ENCODE data around the gene ERC2.
"Not testable (repeated sequence)": the region's sequence is repeated elsewhere in the genome, so short reads cannot be mapped to it uniquely, and the experiment has no call there.

The ERC2 gene

DNA sequence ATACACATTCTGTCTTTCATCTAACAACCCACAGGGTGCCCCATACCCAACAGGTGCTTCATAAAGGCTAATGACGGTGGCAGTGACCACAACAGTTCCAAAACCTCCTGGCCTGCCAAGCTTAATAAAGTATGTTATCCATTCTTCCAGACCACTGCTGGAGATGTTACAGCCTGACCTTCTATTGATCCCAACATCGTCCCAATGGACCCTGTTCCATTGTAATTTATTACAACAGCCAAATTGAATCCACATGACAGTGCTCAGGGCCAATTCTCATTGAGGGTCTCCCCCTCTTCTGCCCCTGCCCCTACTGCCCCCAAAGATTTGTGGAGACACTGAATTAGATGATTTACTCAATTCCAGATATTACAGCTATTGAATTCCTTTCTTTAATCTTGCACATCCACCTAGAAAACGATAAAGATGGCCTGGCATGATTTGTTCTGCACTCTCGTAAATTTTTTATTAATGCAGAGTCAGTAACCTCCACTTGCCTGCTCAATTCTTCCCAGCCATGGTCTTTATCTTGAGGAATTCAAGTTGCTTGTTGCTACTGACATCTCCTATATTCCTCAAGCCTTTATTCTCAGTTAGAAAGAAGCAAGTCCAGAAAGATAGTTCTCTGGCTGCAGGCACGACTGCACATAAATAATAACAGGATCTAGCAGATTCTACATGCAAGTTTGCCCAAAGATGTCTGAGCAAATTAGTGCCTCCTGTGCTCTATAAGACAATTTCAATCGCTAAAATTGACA, 407.6 kb downstream of the ERC2 start:
- DNase-seq (ENCODE audit: low read depth) = no peak

DNA sequence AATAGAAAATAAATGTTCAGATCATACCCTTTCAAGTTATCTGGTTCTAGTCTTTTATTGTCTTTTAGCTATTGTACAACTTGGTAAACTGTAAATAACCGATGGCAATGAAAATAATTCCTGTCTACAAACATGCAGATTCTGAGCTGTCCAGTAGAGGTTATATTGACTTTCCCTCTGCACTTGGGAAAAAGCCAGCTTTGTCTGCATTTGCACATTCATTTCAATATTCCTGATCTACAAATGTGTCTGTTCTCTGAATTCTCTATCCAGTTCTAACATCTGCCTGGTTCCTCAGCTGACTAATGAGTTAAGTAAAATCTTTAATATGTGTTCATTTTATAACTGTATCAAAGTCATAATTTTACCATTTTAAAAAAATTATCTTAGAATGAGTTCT, 408.5 kb downstream of the ERC2 start:
- DNase-seq (ENCODE audit: low read depth) = no peak

DNA sequence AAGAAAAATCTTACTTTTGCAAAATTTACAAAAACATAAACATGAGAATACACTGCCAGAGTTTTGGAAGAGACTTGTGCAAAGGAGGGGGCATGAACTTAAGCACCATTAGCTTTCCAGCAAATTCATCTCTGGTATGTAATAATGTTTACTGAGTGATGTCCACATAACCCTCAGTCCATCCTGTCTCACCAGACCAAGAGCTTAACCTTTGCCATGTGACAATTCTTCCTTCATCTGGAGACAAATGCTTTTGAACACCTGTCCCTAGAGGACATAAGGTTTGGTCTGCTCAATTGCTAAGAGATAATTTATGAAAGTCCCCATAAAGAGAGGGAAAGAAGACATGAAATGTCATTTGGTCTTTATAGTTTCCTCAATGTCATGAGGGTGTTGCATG, 412.3 kb downstream of the ERC2 start:
- no peak for DNase-seq (ENCODE audit: low read depth)

DNA sequence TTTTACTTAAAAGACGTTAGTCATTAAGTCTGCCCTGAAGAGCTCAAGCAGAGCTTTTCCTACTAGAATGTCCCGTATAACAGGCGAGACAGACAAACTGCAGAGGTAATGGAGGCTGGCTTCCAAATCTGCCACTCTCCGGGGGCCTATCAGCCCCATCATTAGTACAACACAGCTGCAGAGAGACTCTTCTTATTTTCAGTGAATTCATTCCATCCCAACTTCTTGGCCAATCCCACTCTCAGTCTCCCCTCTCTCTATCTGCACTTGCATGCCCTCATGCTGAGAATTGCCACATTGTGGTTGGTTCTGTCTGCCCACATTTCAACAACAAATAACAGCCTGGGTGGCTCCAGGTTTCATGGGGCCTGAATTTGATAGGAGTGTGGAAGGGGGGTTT, 412.7 kb downstream of the ERC2 start:
- no peak for DNase-seq (ENCODE audit: low read depth)

DNA sequence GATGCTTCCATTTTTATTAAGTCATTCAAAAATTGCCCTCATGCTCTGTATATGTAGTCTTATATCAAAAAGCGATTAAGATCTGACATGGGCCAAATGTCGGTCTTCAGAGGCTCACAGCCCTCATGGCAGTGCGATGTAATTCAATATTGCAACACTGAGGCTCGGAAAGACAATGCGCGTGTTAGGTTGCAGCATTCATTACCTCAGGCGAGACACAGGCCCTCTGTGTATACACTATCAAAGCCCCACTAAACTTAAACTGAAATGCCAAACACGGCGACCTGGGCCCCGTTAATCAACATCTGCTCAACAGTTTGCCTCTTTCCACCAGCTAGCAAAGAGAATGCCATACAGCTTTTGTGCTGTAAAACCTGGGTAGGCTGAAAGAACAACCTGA, 413.4 kb downstream of the ERC2 start:
- no peak for DNase-seq (ENCODE audit: low read depth)

DNA sequence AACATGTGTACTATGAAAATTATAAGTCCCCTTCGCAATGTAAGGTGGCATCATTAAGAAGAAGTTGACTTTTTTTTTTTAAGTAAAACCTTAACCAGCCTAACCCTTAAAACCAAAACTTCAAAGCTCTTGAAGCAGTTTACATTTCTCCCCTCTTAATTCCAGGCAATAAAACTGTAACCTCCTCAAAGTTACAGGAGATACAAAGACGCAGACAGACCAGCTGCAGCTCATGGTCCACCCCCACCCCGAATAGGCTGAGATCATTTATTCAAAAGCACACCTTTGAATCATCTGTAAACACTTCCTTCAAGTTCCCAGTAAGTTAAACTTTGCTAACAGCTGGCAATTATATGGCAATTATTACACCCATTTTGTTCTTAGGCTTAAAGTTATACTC, 414.5 kb downstream of the ERC2 start:
- DNase-seq (ENCODE audit: low read depth) = no peak

DNA sequence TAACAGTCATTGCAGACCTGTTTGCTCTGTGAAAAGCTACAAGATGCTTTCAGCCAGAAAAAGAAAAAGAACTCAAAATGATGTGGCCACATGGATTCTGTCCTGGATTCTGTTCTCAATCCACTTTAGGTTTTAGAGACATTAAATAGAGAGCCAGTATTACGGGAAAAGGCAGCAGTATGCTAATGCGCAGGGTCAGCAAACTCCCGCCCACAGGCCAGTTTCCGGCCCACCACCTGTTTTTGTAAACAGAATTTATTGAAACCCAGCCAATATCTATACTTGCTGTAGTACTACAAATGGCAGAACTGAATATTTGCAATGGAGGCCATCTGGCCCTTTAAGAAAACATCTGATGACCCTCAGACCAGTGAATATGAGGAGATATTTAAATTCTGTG, 416.1 kb downstream of the ERC2 start:
- no peak for DNase-seq (ENCODE audit: low read depth)

DNA sequence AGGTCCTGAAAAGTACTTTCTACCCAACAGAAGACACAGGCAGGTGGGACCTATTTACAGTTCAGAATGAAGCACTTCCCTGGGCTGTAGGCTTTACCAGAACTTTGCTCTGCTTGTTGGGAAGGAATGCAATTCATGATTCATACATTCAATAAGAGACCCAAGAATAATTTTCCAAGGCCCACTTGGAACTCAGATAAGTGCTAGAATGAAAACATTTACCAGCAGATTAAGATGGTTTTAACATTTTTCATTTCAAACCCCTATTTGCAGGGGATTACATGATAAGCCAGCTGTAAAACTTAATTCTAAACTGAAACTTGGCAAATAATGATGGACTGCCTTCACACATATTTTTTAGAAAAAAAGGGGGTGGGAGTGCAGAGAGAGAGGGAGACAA, 417.2 kb downstream of the ERC2 start:
- no peak for DNase-seq (ENCODE audit: low read depth)

DNA sequence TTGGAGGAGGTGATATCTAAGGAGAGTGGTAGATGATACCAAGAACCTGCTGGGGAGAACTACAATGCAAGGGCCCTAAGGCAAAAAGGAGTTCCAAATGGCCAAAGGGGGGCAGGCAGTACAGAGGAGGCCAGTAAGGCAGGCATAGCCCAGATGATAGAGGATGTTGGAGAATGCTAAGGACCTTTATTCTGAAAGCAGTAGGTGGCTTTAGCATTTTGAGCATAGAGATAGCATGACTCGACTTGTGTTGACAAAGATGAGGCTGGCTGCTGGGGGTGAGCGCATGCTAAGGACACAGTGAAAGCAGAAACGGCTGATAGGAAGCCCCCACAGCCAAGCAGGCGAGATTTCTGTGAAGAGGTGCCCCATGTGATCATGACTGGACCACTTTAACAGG, 419.3 kb downstream of the ERC2 start:
- DNase-seq (ENCODE audit: low read depth) = no peak

DNA sequence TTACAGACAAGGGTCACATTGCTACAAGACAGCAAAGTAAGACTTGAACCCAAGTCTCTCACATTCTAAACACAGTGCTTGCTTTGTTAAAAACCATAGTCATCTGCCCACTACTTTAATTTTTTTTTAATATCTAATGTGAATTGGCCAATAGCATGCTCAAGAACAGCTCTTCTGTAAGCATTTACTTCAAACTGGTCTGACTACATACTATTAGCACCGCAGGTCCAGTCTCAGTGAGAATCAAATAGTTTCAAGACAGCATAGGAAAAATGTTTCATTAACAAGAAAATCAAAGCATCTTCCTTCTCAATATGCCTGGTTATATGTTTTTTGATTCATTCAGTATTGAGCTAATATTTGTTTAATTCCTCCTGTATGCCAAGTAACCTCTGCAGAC, 419.9 kb downstream of the ERC2 start:
- DNase-seq (ENCODE audit: low read depth) = no peak

DNA sequence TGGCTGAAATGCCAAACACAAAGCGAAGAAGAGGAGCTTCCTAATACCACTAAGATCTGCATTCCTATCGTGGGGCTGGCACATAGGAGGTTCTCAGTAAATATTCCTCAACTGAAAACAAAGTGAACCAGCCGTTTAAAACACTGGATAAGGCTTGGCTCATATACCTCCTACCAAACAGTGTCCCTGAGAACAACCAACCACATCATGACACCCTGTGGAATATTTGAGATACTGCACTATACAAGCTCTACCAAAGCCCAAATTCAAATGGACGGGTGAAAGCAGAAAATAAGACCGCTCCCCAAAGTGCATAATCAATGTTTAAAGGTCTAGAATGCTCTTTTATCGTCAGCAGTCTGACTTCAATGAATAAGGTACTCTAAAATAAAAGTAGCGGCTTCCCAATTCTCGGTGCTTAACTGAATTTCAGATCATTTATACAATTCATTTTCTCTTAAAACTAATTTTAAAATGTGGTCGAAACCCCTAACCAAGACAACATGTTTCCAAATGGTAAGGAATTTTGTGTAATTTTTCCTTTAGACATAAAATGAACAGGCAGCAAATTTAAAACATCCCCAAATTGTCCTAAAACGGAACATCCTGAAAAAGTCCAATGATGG, 425.8 kb downstream of the ERC2 start:
- DNase-seq (ENCODE audit: low read depth) = no peak

DNA sequence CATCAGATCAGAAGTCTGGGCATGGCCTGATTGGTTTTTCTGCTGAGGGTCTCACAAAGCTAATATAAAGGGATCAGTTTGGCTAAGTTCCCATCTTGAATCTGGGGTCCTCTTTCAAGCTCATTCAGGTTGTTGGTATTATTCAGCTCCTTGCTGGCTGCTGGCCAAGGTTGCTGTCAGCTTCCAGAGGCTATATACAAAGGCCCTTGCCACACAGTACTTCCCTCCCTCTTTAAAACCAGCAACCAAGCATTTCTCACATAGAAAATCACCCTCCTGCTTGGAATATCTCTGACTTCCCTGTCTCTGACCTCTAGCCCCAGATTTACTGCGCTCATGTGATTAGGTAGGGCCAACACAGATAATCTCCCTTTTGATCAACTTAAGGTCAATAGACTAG, 442.9 kb downstream of the ERC2 start:
- DNase-seq (ENCODE audit: low read depth) = no peak

DNA sequence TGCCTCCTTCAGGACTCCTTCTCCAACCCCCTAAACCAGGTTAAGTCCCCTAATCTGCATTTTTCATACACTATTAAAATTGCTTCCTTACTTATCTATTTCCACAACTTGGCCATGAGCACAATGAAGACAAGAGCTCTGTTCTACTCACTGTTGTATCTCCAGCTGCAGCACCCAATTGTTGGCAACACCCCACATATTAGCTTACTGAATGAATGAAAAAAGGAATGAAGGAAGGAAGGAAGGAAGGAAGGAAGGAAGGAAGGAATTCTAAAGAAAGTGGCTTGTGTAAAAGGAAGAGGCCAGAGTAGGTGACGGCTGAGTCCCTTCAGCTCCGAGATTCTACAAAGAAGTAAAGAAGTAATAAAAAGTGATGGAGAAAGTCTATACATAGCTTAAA, 444.7 kb downstream of the ERC2 start:
- DNase-seq (ENCODE audit: low read depth) = no peak

DNA sequence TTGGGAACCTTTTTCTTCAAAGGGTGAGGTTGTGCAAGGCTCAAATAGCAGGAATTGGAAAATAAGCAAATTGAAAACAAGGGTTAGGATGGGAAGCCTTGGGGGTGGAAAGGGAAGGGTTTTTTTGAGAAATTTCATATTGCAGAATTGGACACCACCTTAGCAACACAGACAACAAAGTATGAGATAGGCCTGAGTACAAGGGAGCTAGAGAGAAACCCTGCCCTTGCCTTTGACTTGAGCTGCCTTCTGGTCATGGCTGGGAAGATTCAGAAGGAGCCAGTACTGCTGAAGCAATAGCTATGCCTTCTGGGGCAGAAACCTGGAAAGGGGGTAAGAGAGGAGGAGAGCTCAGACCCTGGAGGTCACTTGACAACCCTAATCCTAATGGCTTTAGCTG, 445.6 kb downstream of the ERC2 start:
- DNase-seq (ENCODE audit: low read depth) = no peak

DNA sequence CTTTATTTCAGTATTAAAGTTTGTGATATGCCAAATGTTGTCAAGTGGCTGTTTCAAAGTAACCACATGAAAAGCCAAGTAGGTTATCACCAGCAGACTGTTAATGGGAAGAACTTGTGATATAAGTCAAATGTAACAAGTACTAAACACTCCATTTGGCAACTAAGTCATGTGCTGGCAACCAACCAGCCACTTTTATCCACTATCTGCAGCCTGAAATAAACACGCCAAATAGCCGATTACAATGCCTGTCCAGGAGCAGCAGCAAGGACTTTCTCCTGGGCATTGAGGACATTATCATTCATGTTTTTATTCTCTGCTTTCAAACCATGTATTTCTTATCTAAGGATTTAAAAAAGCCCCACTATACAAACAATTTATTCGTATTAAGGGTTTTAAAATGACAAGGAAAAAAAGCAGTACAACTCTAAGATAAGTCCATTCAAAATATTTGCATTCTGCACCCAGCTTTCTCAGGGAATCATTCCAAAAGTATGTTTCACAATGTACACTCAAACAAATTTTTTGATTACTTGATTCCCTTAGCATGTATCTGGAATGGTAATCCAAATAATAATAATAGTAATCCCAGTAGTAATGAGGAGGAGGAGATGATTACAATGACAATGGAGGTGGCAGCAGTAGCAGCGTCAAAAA, 448.6 kb downstream of the ERC2 start:
- DNase-seq (ENCODE audit: low read depth) = no peak

DNA sequence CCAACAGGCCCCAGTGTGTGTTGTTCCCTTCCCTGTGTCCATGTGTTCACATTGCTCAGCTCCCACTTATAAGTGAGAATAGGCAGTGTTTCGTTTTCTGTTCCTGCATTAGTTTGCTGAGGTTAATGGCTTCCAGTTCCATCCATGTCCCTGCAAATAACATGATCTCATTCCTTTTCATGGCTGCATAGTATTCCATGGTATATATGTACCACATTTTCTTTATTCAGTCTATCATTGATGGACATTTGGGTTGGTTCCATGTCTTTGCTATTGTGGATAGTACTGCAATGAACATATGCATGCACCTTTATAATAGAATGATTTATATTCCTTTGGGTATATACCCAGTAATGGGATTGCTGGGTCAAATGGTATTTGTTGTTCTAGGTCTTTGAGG, 452.9 kb downstream of the ERC2 start:
- DNase-seq (ENCODE audit: low read depth) = not testable (repeated sequence)

DNA sequence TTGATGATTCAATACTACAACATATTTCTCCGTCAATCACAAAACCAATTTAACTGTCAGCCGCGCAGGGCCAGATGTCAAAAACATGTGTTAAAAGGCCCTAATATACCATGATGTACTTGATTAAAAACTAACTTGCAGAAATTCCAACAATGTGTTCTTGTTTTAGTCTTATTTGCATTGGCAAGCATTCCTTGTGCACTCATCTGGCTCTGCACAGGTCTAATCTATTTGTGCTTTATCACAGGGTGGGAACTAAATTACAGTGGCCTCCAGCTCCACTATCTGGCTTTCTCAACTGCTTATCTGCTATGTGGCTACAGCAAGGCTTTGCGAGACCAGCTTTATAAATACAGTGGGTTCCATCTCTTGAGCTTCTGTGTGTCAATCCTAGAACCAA, 455.5 kb downstream of the ERC2 start:
- DNase-seq (ENCODE audit: low read depth) = no peak

DNA sequence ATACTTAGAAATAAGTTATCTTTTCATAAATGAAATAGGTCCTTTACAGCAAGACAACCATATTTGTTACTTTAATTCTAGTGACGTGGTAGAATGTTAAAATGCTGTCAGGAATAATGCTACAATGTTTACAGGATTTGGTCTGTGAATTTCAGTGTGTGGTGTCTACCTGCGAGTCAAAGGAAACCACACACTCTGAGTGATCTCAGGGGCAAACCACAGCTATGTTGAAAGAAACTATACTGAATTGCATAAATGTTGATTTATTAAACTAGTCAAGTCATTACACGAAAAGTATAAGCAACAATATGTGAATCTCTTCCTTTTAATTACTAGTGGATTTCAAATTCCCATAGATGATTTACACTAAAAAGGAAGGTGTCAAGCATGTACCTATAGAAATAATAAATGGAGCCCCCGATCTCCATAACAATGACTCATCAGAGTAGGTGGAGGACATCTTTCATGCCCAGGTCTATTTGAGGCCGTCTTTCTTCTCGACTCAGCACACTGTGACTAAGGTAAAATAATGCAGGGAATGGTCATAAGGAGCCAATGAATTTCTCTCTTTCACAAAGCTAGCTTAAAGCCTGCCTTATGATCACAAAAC, 463.0 kb downstream of the ERC2 start:
- no peak for DNase-seq (ENCODE audit: low read depth)

DNA sequence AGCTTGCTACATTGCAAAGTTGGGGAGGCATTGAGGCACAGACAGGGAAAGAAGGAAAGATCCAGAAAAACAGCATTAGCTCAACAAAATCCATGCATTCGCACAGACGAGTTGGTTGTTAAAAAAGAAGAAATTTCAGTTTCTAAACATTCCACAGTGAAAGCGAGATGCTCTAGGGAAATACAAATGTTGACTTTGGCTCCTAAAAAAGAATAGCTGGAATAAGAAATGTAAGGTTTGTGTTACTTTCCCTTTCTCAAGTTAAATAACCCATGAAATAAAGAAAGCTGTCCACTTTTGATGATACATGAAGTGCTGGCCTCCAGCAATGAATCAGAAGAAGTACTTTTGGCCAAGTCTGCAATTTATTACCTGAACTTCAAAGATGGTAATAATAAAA, 465.1 kb downstream of the ERC2 start:
- no peak for DNase-seq (ENCODE audit: low read depth)

DNA sequence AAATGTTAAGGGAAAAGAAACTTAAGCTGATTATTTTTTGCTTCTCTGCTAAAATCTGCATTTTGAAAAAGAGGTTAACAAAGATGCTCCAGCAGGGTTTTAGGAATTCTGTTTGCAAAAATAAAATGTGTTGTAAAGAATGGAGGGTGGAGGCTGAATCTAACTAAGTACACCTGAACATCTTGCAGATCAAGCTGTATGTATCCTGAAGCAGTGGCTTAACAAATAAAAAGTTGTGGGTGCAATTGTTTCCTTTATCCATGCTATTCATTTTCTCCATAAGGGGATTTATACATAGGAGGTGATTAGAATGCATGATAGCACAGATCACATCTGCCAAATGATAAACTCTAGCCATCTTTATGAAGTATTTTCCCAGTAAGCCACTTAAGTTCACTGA, 466.3 kb downstream of the ERC2 start:
- no peak for DNase-seq (ENCODE audit: low read depth)

DNA sequence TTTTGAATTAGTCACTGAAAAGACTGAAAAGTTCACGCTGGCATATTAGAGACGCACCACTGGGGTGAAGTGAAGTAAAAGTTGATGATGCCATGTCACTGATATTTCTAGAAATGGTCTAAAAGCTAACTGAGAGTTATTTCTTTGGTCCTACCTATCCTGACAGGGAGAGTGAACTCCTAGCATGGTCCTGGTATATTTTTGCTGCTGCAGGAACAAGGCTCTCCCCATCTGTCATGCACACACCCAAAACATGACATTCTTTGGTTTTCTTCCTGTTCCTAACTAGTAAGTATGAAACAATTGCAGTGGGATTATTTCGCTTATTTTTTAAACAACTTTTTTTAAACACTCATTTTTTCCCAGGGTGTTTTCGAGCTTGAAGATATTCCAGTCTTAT, 466.7 kb downstream of the ERC2 start:
- DNase-seq (ENCODE audit: low read depth) = no peak

DNA sequence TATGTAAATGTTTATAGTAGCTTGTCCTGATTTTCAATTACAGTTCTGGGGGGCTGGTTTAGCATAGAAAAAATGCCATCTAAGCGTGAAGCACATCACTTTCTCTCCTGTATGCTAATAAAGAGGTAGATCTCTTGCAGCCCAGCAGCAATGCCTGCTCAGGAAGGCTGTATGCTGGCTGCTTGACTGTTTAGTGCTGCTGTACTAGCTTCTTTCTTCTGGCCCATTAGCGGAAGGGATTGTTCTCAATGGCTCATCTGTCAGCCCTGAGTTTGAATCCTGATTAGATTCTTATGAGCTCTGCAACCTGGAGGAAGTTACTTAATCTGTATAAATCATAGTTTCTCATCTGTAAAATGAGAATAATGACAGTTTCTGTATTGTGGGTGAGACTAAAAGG, 478.9 kb downstream of the ERC2 start:
- no peak for DNase-seq (ENCODE audit: low read depth)

DNA sequence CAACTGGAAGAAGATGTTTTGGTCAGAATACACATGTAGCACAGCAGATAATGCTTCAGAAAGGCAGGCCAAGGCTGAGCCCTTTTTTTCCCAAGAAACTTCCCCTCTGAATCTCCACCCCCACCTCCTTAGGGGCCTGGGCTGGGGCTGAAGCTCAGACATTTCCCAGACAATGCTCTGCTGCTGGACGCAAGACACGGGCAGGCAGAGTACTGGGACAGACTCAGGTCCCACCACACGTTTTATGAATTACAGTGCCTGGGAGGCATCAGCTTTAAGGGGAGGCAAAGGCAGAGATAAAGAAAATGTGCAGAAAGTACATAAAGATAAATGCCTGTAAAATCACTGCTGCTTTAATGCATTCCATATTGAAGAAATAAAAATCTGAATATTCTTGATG, 479.4 kb downstream of the ERC2 start:
- DNase-seq (ENCODE audit: low read depth) = no peak

All from CMK (cell line).